ENCODE measurements around the gene ZNF599.
"Not testable (repeated sequence)": the region's sequence is repeated elsewhere in the genome, so short reads cannot be mapped to it uniquely, and the experiment has no call there.

ZNF599 gene

DNA sequence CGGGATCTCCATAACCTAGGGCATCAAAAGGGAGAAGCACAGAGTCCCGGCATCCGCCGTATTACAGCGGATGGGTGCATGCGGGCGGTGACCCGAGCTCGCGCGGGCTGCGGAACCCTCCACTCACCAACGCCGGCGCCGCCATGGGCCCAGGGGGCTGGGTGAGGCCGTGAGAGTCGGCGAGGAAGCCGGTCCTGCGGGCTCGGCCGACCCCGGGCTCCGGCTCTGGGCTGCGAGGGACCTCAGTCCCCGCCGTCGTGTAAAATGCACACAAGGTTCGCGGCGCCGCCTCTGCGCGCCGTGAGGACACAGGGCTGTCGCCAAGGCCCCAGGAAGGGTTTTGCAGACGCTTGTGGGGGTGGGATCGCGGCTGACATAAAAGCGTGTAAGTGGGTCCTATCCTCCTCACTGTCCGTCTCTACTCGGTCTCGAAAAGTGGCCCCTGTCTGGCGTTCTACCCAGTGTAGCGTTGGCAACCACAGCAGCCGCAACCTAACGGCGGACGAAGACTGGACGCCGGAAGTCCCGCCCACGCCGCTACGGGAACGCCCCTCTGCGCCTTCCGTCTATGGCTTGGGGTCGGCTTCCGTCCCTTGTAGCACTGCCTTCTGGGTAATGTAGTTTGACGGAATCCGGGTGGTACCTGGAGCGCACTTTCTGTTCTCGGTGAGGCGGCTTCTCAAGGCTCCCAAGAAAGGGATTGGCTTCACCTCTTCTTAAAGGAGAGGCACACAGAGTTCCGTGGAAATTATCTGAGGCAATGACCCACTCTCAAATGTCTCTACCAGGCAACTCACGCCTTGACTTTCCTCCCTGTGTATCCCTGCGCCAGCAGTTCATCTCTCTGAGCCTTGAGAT, at the start of gene ZNF599:
ZNF599 (minus strand) TSS at position 519 of the 858 bp plus-strand sequence; CDS start at position 145, 374 bp downstream.
- DNase-seq: peak; percentile 87 to 89

DNA sequence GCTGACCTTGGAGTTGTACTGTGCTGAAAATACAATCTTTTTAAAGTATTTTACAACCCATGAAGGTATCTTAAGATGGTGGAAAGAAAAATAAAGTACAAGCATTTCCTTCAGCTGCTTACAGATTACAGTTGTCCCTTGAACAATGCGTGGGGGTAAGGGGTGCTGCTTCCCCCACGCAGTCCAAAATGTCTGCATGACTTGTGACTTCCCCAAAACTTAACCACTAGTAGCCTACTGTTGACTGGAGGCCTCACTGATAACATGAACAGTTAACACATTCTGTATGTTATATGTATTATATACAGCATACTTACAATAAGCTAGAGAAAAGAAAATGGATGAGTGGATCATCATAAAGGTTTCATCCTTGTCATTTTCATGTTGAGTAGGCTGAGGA, 45.3 kb upstream of the ZNF599 start:
- DNase-seq: no peak

DNA sequence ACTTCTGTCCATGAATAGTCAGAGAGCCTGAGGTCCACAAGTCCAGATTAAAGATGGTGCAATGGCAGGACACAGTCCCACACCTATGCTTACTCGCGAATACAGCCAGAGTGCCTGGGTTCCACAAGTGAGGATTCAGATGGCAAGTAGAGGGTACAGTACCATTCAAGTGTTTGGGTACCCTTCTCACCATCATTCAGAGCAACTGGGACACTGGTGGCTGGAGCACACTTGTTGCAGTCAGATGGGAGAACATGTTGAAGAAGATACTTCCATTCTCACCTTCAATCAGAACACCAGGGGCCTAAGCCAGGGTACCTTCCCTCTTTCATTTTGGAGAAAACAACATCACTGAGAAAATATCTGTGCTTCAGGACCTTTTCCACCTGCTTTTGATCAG, 43.7 kb upstream of the ZNF599 start:
- DNase-seq: no peak

DNA sequence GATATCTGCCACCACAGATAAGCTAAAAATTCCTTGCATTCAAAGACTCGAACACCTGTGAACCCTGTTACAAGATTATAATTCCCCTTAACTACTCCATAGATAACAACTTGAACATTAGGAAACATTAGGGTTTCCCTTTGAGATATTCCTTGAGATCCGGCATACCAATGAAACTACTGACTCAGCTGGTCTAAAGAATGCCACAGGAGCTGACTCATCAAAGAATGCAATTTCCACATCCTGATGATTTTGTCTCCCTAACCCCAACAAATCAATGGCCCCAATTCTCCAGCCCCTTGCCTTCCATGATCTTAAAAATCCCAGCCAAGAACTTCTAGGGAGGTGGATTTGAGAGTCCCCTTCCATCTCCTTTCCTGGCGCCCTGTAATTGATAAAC, 35.6 kb upstream of the ZNF599 start:
- DNase-seq: no peak

DNA sequence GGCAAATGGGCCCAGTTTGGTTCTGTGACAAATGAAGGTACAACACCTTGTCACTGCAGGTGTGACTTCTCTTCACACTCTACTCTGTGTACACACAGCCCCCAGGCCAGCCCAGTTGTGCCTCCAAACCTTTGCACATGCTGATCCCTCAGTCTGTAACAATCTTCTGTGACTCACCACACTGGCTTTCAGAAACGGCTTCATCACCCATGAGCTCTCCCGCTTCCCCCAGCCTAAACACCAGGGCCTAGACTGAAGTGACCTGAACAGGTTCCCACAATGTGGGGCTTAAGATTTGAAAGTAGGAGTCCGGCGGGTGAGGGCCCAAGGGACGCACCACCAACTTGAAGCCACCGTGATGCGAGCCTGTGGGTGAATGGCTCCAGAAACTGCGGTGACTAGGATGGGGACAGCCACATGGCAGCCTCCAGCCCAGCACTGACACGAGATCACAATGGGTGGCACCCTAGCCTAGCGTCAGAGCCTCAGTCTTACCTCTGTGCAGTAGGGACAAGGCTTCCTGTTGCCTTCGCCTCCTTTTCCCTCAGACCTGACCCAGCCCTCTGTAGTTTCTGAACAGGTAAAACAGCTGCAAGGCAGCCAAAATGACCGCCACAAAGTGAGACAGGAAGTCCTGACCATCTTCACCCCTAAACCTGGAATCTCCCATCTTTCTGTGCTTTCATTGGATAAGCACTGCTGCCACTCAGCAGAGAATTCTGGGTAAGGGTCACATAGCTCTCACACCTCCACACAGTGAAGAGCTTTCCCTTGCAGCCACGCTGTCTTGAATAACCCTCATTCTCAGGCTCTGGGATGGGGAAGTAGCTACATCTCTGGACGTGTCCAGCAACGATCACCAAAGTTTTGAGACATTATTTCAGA, 34.2 kb upstream of the ZNF599 start:
- no peak for DNase-seq

DNA sequence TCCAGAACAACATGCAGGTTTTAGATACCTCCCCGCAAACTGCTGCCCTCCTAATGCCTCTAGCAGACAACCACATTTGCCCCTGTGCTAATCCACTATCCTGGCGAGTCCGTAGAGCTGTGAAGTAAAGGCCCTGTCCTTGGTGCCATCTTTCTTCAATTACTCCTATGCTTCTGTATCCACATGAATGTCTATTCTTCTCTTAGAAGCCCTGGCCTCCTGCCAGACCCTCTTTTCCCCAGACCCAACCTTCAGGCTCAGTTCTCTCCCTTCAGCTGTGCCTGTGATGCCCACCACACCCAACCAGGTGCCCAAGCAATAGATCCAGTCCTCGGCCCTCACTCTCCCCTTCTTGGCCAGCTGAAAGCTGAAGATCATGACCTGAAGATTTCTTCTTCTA, 31.1 kb upstream of the ZNF599 start:
- no peak for DNase-seq

DNA sequence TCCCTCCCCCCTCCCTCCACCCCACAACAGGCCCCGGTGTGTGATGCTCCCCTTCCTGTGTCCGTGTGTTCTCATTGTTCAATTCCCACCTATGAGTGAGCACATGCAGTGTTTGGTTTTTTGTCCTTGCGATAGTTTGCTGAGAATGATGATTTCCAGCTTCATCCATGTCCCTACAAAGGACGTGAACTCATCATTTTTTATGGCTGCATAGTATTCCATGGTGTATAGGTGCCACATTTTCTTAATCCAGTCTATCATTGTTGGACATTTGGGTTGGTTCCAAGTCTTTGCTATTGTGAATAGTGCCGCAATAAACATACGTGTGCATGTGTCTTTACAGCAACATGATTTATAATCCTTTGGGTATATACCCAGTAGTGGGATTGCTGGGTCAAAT, 23.9 kb upstream of the ZNF599 start:
- DNase-seq: not testable (repeated sequence)

DNA sequence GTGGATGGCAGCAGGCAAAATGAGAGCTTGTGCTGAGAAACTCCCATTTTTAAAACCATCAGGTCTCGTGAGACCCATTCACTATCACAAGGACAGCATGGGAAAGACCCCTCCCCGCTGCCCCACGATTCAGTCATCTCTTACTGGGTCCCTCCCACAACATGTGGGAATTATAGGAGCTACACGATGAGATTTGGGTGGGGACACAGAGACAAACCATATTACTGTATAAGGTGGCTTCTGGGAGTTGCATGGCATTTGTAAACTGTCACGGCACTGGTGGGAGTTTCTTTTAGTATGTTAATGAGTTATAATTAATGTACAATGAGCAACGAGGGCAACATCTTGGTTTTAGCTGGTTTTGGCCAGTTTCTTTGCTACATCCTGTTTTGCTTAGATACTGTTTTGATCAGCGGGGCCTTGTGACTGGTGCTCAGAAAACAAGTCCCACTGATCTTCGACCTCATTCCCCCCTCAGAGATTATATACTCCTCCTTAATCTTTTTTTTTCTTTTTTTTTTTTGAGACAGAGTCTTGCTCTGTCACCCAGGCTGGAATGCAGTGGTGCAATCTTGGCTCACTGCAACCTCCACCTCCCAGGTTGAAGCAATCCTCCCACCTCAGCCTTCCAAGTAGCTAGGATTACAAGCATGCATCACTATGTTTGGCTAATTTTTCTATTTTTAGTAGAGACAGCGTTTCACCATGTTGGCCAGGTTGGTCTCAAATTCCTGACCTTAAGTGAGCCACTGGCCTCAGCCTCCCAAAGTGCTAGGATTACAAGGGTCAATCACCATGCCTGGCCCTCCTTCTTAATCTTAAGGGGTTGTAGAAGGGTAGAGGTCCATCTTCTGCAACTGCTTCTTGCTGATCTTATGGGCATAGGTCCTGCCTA, 21.3 kb upstream of the ZNF599 start:
- no peak for DNase-seq

DNA sequence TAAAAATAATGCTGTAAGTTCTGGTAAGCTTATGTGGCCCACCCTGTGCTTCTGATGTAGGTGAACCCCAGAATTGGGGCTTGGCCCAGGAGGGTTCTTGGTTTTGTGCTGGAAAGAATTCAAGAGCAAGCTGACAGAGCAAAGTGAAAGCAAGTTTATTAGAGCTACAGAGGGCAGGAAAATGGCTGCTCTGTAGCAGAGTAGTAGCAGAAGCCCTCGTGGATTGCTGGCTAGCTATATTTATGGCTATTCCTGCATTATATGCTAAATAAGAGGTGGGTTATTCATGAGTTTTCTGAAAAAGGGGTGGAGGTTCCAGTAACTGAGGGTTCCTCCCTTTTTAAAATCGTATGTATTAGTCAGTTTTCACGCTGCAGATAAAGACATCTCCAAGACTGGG, 20.6 kb upstream of the ZNF599 start:
- DNase-seq: no peak

DNA sequence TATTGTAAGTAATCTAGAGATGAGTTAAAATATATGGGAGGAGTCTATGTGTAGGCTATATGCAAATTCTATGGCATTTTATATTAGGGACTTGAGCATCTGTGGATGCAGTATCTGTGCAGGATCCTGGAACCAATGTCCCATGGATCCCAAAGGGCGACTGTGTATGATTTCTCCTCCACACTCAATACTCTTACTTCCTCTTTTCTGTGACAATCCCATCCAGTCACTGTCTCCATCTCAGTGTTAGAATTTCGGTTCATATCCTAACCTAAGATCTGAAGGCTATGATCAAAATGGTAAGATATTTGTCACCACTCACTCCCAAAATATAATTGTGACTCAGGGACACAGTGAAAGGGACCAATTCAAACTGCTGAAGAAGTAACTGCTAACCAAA, 15.1 kb upstream of the ZNF599 start:
- DNase-seq: no peak

DNA sequence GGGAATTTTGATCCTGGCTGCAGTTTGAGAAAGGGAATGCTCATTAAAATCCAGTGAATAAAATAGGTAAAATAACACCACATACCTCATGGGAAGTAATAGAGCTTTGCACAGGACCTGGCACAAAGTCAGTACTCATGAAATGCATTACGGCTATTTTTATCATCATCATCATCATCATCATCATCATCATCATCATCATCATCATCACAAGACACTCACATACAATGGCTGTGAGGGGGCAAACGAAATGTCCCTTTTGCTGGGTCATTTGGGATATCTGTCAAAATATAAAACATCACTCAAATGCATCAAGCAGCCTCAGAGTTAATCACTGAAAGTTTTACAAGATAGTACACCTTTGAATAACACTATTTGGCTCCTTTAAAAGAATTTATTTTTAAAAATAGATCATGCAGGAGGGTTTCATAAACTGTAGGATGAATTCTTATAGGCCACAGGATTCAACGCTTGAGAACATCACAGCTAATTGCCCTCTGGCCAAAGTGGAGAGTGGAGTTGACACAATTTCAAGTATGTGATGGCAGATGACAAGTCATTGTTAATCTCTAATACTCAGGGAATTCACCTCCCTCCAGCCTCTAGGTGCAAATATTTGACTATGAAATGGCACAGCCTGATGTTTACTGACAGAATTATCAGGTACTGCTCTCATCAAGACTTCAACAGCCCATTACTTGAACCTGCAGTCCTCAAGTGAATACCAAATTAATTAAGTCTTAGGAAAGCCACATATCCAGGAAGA, 14.2 kb upstream of the ZNF599 start:
- no peak for DNase-seq

DNA sequence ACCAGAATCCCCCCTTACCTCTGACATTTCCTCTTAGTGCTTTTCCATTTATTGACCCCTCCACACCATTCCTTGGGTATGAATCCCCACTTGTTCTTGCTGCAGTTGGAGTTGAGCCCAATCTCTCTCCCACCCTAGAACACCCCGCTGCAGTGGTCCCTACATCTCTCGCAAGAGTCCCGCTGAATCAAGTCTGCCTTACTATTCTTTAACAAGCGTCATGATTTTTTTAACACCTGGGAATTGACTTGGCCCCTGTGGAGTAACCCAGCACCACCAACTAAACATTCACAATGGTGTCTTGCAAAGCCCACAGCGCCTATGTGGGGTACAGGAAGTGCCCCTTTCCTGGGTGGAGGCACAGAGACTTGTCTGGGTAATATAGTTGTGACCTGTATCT, 13.2 kb upstream of the ZNF599 start:
- no peak for DNase-seq

DNA sequence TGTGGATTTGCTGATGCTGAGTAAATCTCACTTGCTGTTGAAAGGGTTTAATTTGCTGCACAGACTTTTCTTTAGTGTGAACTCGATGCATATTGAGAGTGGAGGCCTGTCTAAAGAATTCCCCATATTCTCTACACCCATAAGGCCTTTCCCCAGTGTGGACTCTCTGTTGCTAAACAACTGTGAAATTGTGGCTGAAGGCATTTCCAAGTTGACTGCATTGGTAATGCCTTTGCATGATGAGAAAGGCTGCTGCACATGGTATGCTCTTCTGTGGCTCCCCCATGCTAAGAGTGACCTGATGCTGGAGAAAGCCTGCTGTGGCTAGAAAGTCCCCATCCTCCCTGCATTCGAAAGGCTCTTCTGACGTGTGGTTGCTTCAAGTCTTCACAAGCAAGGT, 6.6 kb upstream of the ZNF599 start:
- DNase-seq: no peak

DNA sequence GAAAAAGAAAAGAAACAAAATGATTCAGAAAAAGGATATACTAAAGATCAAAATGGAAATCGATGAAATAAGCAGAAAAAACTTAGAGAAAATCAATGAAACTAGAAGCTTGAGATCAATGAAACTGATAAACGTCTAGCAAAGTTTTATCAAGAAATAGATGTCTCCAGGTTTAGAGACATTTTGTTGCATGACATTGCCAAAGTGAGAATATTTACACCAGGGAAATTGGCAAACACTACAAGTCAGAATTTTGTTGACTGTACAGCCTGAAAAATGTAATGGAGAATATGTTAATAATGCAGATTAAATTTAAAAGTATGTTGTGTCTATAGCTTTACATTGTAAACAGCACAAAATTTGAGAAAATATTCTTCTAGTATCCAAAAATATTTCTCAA, 5.3 kb upstream of the ZNF599 start:
- DNase-seq: no peak

DNA sequence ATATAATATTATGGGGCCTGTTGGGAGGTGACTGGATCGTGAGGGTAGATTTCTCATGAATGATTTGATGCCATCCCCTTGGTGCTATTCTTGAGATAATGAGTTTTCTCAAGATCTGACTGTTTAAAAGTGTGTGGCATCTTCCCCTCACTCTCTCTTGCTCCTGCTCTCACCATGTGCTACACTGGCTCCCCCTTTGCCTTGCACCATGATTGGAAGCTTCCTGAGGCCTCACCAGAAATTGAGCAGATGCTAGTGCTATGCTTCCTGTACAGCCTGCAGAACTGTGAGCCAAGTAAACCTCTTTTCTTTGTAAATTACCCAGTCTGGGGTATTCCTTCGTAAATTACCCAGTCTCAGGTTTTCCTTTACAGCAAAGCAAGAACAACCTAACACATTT, 1.8 kb upstream of the ZNF599 start:
- no peak for DNase-seq

DNA sequence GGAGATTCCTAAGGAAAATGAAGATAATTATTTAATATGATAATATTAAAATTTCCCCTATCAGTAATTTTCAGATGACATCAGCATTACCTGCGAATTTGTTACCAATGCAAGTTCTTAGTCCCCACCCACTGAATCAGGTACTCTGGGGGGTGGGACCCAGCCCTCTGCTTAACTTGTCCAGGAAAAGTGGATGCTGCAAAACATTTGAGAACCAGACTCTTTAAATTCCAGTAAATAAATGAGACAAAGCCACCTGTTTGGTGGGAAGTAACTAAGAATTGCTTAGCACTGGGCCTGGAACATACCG, 495 bp upstream of the ZNF599 start:
- DNase-seq: no peak

DNA sequence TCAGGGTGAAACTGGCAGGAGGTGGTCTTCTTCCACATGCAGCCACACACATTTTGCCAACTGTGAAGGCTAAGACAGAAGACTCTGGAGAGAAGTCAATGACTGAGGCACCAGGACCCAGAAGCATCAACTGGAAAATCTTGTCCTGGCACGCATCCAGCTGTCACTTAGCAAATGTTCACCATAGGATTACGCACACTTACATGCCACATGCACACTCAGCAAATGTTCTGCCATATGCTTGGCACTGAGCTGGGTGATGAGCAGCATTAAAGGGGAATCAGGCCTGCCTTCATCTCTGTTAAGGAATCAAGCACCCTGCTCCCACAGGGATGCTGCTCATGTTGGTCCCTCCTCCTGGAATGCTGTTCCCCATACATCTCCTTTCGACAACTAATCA, 5.1 kb downstream of the ZNF599 start:
- no peak for DNase-seq

DNA sequence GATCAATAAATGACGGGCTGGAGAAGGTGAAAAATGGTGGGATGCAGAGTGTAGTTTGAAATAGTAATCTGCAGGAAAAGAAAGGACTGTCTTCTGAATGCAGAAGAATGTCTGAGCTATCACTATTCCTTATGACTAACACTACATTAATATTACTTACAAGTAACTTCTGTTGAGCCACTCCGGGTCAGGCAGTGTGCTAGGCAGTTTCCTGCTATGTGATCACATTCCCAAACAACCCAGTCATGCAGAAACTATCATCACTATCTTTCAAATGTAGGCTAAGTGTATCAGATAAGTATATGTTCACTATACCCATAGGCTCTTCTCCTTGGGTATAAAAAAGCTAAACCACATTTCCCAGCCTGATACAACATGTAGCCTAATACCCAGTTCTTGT, 6.6 kb downstream of the ZNF599 start:
- no peak for DNase-seq

DNA sequence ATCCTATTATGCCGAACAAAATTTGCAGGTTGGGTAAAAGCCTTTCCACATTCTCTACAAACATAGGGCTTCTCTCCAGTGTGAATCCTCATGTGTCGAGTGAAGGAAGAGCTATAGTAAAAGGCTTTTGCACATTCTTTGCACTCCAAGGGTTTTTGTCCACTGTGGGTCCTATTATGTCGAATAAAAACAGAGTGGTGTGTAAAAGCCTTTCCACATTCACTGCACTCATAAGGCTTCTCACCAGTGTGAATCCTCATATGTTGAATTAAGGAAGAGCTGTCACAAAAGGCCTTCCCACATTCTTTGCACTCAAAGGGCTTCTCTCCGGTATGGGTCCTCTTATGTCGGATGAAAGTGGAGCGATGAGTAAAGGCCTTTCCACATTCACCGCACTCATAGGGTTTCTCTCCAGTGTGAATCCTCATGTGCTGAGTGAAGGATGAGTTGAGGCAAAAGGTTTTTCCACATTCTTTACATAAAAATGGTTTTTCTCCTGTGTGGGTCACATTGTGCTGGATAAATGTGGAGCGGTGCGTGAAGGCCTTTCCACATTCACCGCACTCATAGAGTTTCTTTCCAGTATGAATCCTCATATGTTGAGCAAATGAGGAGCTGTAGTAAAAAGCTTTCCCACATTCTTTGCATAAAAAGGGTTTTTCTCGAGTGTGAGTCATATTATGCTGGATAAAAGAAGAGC, 13.6 kb downstream of the ZNF599 start:
- DNase-seq: no peak

DNA sequence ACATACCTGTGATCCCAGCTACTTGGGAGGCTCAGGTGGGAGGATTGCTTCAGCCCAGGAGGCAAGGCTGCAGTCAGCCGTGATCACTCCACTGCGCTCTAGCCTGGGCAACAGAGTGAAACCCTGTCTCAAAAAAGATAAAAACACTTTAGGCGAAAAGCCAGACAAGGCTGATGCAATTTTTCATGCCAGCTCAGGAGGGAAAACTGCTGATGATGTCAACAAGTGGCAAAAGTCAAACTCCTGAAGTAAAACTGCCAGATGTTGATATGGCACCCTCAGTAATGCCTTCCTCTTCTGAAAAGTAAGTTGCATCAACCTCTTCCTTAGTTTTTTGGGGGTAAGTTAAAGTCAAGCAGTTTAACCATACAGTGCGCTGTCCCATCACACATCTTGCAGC, 15.6 kb downstream of the ZNF599 start:
- DNase-seq: no peak

DNA sequence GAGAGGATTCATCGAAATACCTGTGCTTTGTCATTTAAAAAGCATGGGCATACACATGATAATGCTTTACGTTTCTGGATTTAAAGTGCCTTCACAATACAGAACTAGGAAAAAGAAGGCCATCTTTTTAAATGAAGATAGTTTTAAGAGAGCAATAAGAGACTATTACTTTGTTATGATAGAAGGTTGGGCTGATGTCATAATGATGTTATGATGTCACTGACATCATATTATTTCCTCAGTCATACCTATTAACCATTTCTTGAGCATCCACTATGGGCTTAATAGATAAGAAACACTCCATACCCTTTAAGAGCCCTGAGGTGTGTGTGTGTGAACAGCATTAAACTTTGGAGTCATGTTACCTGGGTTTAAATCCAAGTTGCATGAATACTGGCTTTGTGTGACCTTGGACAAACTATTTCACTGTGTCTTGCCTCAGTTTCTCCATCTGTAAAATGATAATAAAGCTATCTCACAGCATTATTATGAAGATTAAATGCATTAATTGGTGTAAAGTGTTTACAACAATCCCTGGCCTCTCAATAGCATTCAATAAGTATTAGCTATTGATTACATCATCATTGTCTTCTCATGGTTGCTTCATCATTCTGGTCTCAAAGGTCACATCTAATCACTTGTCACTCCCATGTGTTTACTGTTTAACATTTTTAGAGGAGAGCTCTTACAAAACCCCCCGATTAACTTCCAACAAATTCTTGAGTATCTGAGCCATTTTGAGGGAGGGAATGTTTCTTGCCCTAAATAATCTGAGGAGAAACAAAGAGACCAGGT, 27.9 kb downstream of the ZNF599 start:
- DNase-seq: no peak

Measured in NCI-H2081 (cell line).